Urinary bladder (tissue), 4 donors: ENCODE data around the gene ZNF2. TPM values are rescaled to one million over a fixed set of nuclear protein-coding genes. Genes with fewer than 3 reads are reported as not detected.

Experiments used
- DNase-seq: peaks from one replicate; pipeline ENCODE4 v3.0.0-alpha.2; 2015; ENCODE audit errors: extremely low spot score
- H3K27ac ChIP-seq: one replicate; pipeline ENCODE4 v1.5.1; 2013; ENCODE audit warnings: low read depth, mild to moderate bottlenecking, moderate library complexity
- H3K36me3 ChIP-seq: one replicate; pipeline ENCODE4 v1.6.1; 2013; ENCODE audit warnings: mild to moderate bottlenecking, moderate library complexity; ENCODE audit not compliant: insufficient read depth
- H3K4me1 ChIP-seq: one replicate; pipeline ENCODE4 v1.6.1; 2013; ENCODE audit warnings: mild to moderate bottlenecking, moderate library complexity; ENCODE audit not compliant: insufficient read depth
- H3K4me3 ChIP-seq: one replicate; pipeline ENCODE4 v1.5.1; 2013; ENCODE audit warnings: low read depth, low read length
- WGBS: extraction: QIAGEN DNeasy Blood & Tissue Kit; methylation state at CpG from one replicate; pipeline ENCODE4 v1.1.7; 2013; 5-methylcytosine and 5-hydroxymethylcytosine counted together
- polyA plus RNA-seq: library from polyadenylated mRNA; stranded (reverse); fragments of 200-250 nt; gene quantifications from one replicate; pipeline ENCODE4 v1.2.3, GENCODE V29; 2013
- total RNA-seq: library from RNA; depleted of rRNA; stranded (reverse); fragments of >200 nt; gene quantifications from one replicate; pipeline ENCODE4 v1.2.3, GENCODE V29; 2014
- donor health status: healthy with polysubstance abuse.
- donor health status: healthy.

Gene ZNF2
- total and polyA plus RNA-seq, 2 donors: 3.4 to 9.5 TPM

DNA sequence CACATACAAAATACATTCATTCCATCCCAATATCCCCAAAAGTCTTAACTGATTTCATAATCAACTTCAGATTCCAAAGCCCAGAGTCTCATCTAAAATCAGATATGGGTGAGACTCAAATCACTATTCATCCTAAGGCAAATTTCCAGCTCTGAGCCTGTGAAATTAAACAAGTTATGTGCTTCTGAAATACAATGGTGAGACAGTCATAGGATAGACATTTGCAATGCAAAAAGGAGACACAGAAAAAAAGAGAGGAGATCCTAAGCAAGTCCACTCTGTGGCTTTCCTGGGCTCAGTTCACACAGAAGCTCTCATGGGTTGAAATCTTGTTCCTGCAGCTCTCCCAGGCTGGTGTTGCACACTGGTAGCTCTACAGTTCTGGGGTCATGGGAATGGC lies 60.0 kb downstream of the ZNF2 start:
- Histone ChIP-seq H3K27ac (no peak overlapping the region), H3K4me1 (no peaks in the 10 kb centered on the region), H3K36me3 (no peaks in the 10 kb centered on the region), H3K4me3 (no peak overlapping the region)
- no peak for DNase-seq

DNA sequence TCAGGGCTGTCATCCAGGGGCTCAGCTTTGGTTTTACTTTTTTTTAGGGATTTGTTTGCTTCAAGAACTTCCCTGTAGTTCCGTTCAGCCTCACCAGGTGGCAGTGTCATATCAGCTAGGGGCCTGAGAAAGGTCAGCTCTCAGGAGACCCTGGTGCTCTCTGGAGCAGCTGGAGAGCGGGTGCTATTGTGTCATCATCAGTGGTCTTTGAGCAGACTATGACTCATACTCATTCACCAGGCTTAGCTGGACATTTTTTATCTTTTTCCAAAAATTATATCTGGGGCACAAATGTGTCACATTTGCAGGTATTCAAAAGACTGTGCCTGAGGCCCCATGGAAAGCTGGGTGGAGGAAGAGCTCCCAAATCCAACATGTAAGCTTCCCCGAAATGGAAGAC lies 66.1 kb downstream of the ZNF2 start:
- 53% methylated on average over 3 of the region's 3 CpGs for WGBS
- Histone ChIP-seq H3K27ac (no peak overlapping the region), H3K4me1 (no peaks in the 10 kb centered on the region), H3K36me3 (no peaks in the 10 kb centered on the region), H3K4me3 (no peak overlapping the region)
- peak; percentile 6 for DNase-seq

DNA sequence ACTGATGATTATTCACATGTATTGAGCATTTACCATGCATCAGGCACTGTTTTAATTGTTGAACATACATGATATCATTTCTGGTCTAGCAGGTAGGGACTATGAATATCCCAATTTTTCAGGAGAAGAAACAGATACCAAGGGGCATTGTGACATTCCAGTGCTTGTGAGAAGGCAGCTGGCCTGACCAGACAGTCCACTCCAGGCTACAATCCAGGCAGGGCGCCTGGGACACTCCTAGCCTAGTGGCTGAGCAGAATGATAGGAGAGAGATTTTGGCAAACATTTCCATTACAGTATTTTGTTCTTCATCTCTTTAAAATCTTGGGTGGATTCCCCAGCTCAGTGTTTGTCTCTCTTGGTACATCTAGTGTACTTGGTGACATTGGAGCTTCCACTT lies 66.6 kb downstream of the ZNF2 start:
- no peak overlapping the region for H3K4me3 ChIP-seq
- no peak for DNase-seq
- no peak overlapping the region for H3K27ac ChIP-seq
- H3K36me3 ChIP-seq: no peaks in the 10 kb centered on the region
- no peaks in the 10 kb centered on the region for H3K4me1 ChIP-seq
- WGBS: 84% methylated on average over 1 of the region's 1 CpG

Other genes starting within 250 kb of the ZNF2 start
- gene MAL, start 140.1 kb upstream of the ZNF2 start, total RNA-seq: 3.6 TPM
- gene MAL, start 140.1 kb upstream of the ZNF2 start, polyA plus RNA-seq: 13.3 TPM
- gene MRPS5, start 44.0 kb upstream of the ZNF2 start, total RNA-seq: 43.5 TPM
- 49.3 TPM for gene MRPS5, start 44.0 kb upstream of the ZNF2 start, polyA plus RNA-seq
- gene ZNF514, start 6.0 kb upstream of the ZNF2 start, total RNA-seq: 38.5 TPM
- gene ZNF514, start 6.0 kb upstream of the ZNF2 start, polyA plus RNA-seq: 11.3 TPM
- 11.5 TPM for gene ZNF892, start 41.7 kb downstream of the ZNF2 start, total RNA-seq
- gene ZNF892, start 41.7 kb downstream of the ZNF2 start, polyA plus RNA-seq: 1.4 TPM
- gene PROM2, start 108.6 kb downstream of the ZNF2 start, total RNA-seq: 13.6 TPM
- gene PROM2, start 108.6 kb downstream of the ZNF2 start, polyA plus RNA-seq: 25.1 TPM
- gene KCNIP3, start 131.5 kb downstream of the ZNF2 start, total RNA-seq: 6.1 TPM
- 16.8 TPM for gene KCNIP3, start 131.5 kb downstream of the ZNF2 start, polyA plus RNA-seq
- 17.8 TPM for gene FAHD2A, start 236.9 kb downstream of the ZNF2 start, total RNA-seq
- gene FAHD2A, start 236.9 kb downstream of the ZNF2 start, polyA plus RNA-seq: 20.3 TPM